ENCODE results near the gene MGAT1.
"Not testable (repeated sequence)": the region's sequence is repeated elsewhere in the genome, so short reads cannot be mapped to it uniquely, and the experiment has no call there.

The MGAT1 gene

GRCh38 chr5:180785794-180786221 is 16.8 kb downstream of the MGAT1 start:
- Histone ChIP-seq H3K36me3 (ENCODE audit: control insufficient read depth, insufficient read depth, low read length) (peaks cover 19% of the 10 kb centered on the region), H3K4me1 (ENCODE audit: control insufficient read depth, insufficient read depth, low read length, poor library complexity, severe bottlenecking) (no peaks in the 10 kb centered on the region), H3K27me3 (replicated peaks; ENCODE audit: control insufficient read depth, insufficient read depth, low read length, poor library complexity, severe bottlenecking) (no peaks in the 10 kb centered on the region), H3K4me3 (ENCODE audit: insufficient read depth, low read depth, low read length, poor library complexity, severe bottlenecking) (no peak overlapping the region), H3K9me3 (ENCODE audit: control insufficient read depth, low read length) (no peaks in the 10 kb centered on the region), H3K27ac (ENCODE audit: insufficient read depth, low read length, poor library complexity, severe bottlenecking) (no peak overlapping the region)
- DNase-seq: no peak

DNA sequence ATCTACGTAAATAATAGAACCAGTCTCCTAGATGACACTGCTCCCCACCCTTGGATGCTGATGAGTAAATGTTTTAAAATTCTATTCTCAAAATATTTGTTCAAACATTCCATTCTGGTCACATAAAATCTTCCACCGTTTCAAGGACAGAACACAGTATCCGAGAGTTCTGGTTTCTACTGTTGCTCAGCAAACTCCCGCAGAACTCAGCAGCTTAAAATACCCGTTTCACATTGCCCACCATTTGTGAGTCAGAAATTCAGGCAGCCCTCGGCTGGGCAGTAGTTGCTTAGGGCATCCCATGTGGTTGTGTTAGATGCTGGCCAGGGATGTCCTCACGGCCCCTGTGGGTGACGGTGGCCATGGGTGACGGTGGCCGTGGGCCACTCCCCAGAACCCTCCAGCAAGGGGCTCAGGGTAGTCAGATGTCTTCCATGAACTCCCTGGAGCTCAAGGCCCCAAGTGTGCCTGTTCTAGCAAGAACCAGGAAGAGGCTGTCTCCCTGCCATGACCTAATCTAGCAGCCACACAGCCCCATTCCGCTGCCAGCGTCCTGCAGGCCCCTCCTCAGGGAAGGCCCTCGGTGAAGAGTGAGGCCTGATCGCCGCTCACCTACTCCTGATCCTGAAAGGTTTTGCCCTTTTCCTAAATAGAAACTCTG is 17.4 kb downstream of the MGAT1 start:
- Histone ChIP-seq H3K4me3 (ENCODE audit: insufficient read depth, low read depth, low read length, poor library complexity, severe bottlenecking) (no peak overlapping the region), H3K4me1 (ENCODE audit: control insufficient read depth, insufficient read depth, low read length, poor library complexity, severe bottlenecking) (no peaks in the 10 kb centered on the region), H3K27ac (ENCODE audit: insufficient read depth, low read length, poor library complexity, severe bottlenecking) (no peak overlapping the region), H3K27me3 (replicated peaks; ENCODE audit: control insufficient read depth, insufficient read depth, low read length, poor library complexity, severe bottlenecking) (no peaks in the 10 kb centered on the region), H3K9me3 (ENCODE audit: control insufficient read depth, low read length) (no peaks in the 10 kb centered on the region), H3K36me3 (ENCODE audit: control insufficient read depth, insufficient read depth, low read length) (peaks cover 14% of the 10 kb centered on the region)
- no peak for DNase-seq

DNA sequence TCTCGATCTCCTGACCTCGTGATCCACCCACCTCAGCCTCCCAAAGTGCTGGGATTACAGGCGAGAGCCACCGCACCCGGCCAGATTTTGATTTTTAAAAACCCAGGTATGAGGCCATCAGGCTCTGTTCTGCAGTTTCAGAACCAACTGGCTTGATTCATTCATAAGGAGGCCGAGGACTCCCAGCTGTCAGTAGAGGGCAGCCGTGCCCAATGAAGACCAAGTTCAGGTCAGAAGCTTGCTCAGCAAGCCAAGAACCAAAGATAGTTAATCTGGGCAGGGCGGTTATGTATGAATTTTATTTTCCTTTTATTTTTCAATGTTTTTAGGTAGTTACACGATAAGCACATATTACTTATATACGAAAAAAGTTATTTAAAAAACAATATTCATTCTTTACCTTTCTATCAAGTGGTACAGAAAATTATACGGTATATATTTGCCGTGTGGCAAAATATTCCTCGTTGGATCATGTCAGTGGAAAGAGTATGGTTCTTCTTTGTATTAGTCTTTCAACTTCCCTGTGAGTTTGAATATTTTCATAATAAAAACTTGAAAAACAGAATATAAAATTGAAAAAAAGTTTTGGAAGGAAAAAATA is 18.0 kb downstream of the MGAT1 start:
- Histone ChIP-seq H3K27me3 (replicated peaks; ENCODE audit: control insufficient read depth, insufficient read depth, low read length, poor library complexity, severe bottlenecking) (no peaks in the 10 kb centered on the region), H3K27ac (ENCODE audit: insufficient read depth, low read length, poor library complexity, severe bottlenecking) (no peak overlapping the region), H3K4me3 (ENCODE audit: insufficient read depth, low read depth, low read length, poor library complexity, severe bottlenecking) (no peak overlapping the region), H3K4me1 (ENCODE audit: control insufficient read depth, insufficient read depth, low read length, poor library complexity, severe bottlenecking) (no peaks in the 10 kb centered on the region), H3K9me3 (ENCODE audit: control insufficient read depth, low read length) (no peaks in the 10 kb centered on the region), H3K36me3 (ENCODE audit: control insufficient read depth, insufficient read depth, low read length) (peaks cover 7% of the 10 kb centered on the region)
- peak; percentile 33 to 50 (median 48) for DNase-seq

DNA sequence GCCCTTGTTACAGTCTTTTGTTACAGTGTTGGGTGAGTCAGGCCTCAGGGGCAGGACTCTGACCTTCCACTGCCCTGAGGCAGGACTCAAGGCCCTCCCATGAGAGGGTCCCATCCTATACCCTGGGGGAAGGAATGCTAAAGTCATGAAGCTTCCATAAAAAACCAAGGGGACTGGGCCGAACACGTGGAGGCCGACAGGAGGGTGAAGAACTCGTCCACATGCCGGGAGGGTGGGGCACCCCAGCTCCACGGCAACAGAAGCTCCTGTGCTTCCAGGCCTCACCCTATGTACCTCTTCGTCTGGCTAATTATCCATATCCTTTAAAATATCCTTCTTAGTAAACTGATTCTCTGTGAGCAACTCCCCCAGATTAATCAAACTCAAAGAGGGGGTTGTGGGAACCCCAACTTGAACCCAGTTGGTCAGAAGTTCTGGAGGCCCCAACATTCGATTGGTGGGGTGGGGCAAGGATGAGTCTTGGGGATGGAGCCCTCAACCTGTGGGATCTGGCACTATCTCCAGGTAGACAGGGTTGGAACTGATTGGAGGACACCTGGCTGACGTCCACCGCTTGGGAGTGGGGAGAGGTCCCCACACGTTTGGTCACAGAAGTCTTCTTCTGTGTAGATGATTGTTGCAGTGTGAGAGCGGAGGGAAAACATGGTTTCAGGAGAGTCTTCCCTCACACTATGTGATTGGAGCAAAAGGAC is 19.1 kb downstream of the MGAT1 start:
- Histone ChIP-seq H3K9me3 (ENCODE audit: control insufficient read depth, low read length) (no peaks in the 10 kb centered on the region), H3K36me3 (ENCODE audit: control insufficient read depth, insufficient read depth, low read length) (peaks cover 6% of the 10 kb centered on the region), H3K27me3 (replicated peaks; ENCODE audit: control insufficient read depth, insufficient read depth, low read length, poor library complexity, severe bottlenecking) (no peaks in the 10 kb centered on the region), H3K4me3 (ENCODE audit: insufficient read depth, low read depth, low read length, poor library complexity, severe bottlenecking) (no peak overlapping the region), H3K27ac (ENCODE audit: insufficient read depth, low read length, poor library complexity, severe bottlenecking) (no peak overlapping the region), H3K4me1 (ENCODE audit: control insufficient read depth, insufficient read depth, low read length, poor library complexity, severe bottlenecking) (no peaks in the 10 kb centered on the region)
- DNase-seq: no peak

GRCh38 chr5:180782748-180783147 is 19.9 kb downstream of the MGAT1 start:
- Histone ChIP-seq H3K36me3 (ENCODE audit: control insufficient read depth, insufficient read depth, low read length) (peaks cover 2% of the 10 kb centered on the region), H3K4me1 (ENCODE audit: control insufficient read depth, insufficient read depth, low read length, poor library complexity, severe bottlenecking) (no peaks in the 10 kb centered on the region), H3K27me3 (replicated peaks; ENCODE audit: control insufficient read depth, insufficient read depth, low read length, poor library complexity, severe bottlenecking) (no peaks in the 10 kb centered on the region), H3K27ac (ENCODE audit: insufficient read depth, low read length, poor library complexity, severe bottlenecking) (no peak overlapping the region), H3K4me3 (ENCODE audit: insufficient read depth, low read depth, low read length, poor library complexity, severe bottlenecking) (no peak overlapping the region), H3K9me3 (ENCODE audit: control insufficient read depth, low read length) (no peaks in the 10 kb centered on the region)
- DNase-seq: no peak

- not testable (repeated sequence) for H3K27me3 ChIP-seq (replicated peaks; ENCODE audit: control insufficient read depth, insufficient read depth, low read length, poor library complexity, severe bottlenecking); DNase-seq; H3K4me3 ChIP-seq (ENCODE audit: insufficient read depth, low read depth, low read length, poor library complexity, severe bottlenecking); H3K4me1 ChIP-seq (ENCODE audit: control insufficient read depth, insufficient read depth, low read length, poor library complexity, severe bottlenecking); H3K27ac ChIP-seq (ENCODE audit: insufficient read depth, low read length, poor library complexity, severe bottlenecking); H3K9me3 ChIP-seq (ENCODE audit: control insufficient read depth, low read length); H3K36me3 ChIP-seq (ENCODE audit: control insufficient read depth, insufficient read depth, low read length)
Observed at GRCh38 chr5:180781900-180782326, 20.7 kb downstream of the MGAT1 start.

DNA sequence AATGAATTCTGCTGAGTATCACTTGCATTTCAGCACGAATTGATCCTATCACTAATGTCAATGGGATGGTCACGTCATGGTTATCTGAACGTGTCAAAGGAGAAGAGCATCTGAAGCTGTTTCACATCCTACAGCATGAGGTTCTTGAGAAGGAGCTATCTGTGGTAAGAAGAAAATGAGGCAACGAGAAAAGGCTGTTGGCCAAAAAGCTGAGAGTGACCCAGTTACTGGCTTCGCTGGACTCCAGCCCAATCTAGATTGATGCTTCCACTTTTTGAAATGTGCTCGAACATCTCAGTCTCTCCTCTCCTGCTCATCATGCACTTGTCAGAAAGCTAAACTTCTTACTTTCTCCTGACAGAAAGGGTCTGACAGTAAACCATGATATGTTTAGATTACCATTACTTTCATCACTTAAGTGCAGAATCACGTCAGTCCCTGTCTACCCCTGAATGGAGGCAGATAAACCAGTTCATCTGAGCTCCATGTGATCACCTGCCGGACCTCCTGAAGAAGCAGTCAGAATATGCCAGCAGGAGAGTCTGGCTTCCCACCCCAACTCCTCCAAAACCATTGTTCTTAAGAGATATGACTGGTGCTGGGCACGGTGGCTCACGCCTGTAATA is 22.5 kb downstream of the MGAT1 start:
- Histone ChIP-seq H3K9me3 (ENCODE audit: control insufficient read depth, low read length) (no peaks in the 10 kb centered on the region), H3K27ac (ENCODE audit: insufficient read depth, low read length, poor library complexity, severe bottlenecking) (no peak overlapping the region), H3K36me3 (ENCODE audit: control insufficient read depth, insufficient read depth, low read length) (no peaks in the 10 kb centered on the region), H3K4me1 (ENCODE audit: control insufficient read depth, insufficient read depth, low read length, poor library complexity, severe bottlenecking) (no peaks in the 10 kb centered on the region), H3K27me3 (replicated peaks; ENCODE audit: control insufficient read depth, insufficient read depth, low read length, poor library complexity, severe bottlenecking) (no peaks in the 10 kb centered on the region), H3K4me3 (ENCODE audit: insufficient read depth, low read depth, low read length, poor library complexity, severe bottlenecking) (no peak overlapping the region)
- DNase-seq: no peak

GRCh38 chr5:180777475-180777874 is 25.1 kb downstream of the MGAT1 start:
- no peak for DNase-seq
- H3K36me3 ChIP-seq (ENCODE audit: control insufficient read depth, insufficient read depth, low read length): no peaks in the 10 kb centered on the region
- H3K9me3 ChIP-seq (ENCODE audit: control insufficient read depth, low read length): no peaks in the 10 kb centered on the region
- no peaks in the 10 kb centered on the region for H3K4me1 ChIP-seq (ENCODE audit: control insufficient read depth, insufficient read depth, low read length, poor library complexity, severe bottlenecking)
- no peak overlapping the region for H3K27ac ChIP-seq (ENCODE audit: insufficient read depth, low read length, poor library complexity, severe bottlenecking)
- H3K4me3 ChIP-seq (ENCODE audit: insufficient read depth, low read depth, low read length, poor library complexity, severe bottlenecking): no peak overlapping the region
- H3K27me3 ChIP-seq (replicated peaks; ENCODE audit: control insufficient read depth, insufficient read depth, low read length, poor library complexity, severe bottlenecking): no peaks in the 10 kb centered on the region

- H3K27me3 ChIP-seq (replicated peaks; ENCODE audit: control insufficient read depth, insufficient read depth, low read length, poor library complexity, severe bottlenecking): no peaks in the 10 kb centered on the region
- H3K9me3 ChIP-seq (ENCODE audit: control insufficient read depth, low read length): no peaks in the 10 kb centered on the region
- H3K27ac ChIP-seq (ENCODE audit: insufficient read depth, low read length, poor library complexity, severe bottlenecking): no peak overlapping the region
Observed at GRCh38 chr5:180776376-180776775, 26.2 kb downstream of the MGAT1 start.

GRCh38 chr5:180775624-180776023 is 27.0 kb downstream of the MGAT1 start:
- no peak for DNase-seq
- Histone ChIP-seq H3K9me3 (ENCODE audit: control insufficient read depth, low read length) (no peaks in the 10 kb centered on the region), H3K36me3 (ENCODE audit: control insufficient read depth, insufficient read depth, low read length) (no peaks in the 10 kb centered on the region), H3K27ac (ENCODE audit: insufficient read depth, low read length, poor library complexity, severe bottlenecking) (no peak overlapping the region), H3K27me3 (replicated peaks; ENCODE audit: control insufficient read depth, insufficient read depth, low read length, poor library complexity, severe bottlenecking) (no peaks in the 10 kb centered on the region), H3K4me1 (ENCODE audit: control insufficient read depth, insufficient read depth, low read length, poor library complexity, severe bottlenecking) (no peaks in the 10 kb centered on the region), H3K4me3 (ENCODE audit: insufficient read depth, low read depth, low read length, poor library complexity, severe bottlenecking) (no peak overlapping the region)

More at GRCh38 chr5:180776376-180776775, 26.2 kb downstream of the MGAT1 start:
- no peak overlapping the region for H3K4me3 ChIP-seq (ENCODE audit: insufficient read depth, low read depth, low read length, poor library complexity, severe bottlenecking)
- H3K36me3 ChIP-seq (ENCODE audit: control insufficient read depth, insufficient read depth, low read length): no peaks in the 10 kb centered on the region
- DNase-seq: no peak
- no peaks in the 10 kb centered on the region for H3K4me1 ChIP-seq (ENCODE audit: control insufficient read depth, insufficient read depth, low read length, poor library complexity, severe bottlenecking)

All from effector memory CD4-positive, alpha-beta T cell (primary cell).